Keratinocyte (primary cell): Measurements from ENCODE around the gene MAL.

Source experiments
- CTCF ChIP-seq, 3 experiments: IDR thresholded peaks in 1 of 3; conservative IDR thresholded peaks in 1 of 3; optimal IDR thresholded peaks in 1 of 3; 2 replicates in 2 of 3; 3 replicates in 1 of 3; pipeline versions ENCODE3 to v1.5.1; 2011; ENCODE audit warnings: low read length in 3 of 3, mild to moderate bottlenecking in 3 of 3, moderate library complexity in 2 of 3, control low read depth in 1 of 3, inconsistent platforms in 1 of 3; ENCODE audit not compliant: insufficient read depth in 2 of 3; ENCODE audit errors: extremely low read depth in 1 of 3
- EZH2 ChIP-seq: IDR thresholded peaks from one replicate; pipeline ENCODE4 v1.6.1; 2012; ENCODE audit warnings: inconsistent platforms, mild to moderate bottlenecking, low read length, moderate library complexity

GRCh38 chr2:94994063-94994913 lies 31.2 kb upstream of the MAL start:
- TF ChIP-seq CTCF (optimal IDR thresholded peaks at IDR 0.05 in 1 of 3, IDR thresholded peaks at IDR 0.05 in 1 of 3, conservative IDR thresholded peaks at IDR 0.05 in 1 of 3; ENCODE audit: extremely low read depth in 1 of 3, insufficient read depth in 2 of 3, low read length in 3 of 3) = no peak
- TF ChIP-seq EZH2 = no peak
